A673 (cell line): ENCODE measurements around the gene CCDC78. TPM values are rescaled to one million over a fixed set of nuclear protein-coding genes. Genes with fewer than 3 reads are reported as not detected.

Experiments used
- BruUV-seq: library from RNA; stranded (reverse); fragments of 400-500 nt; replicated peaks from 2 replicates; lab custom pipeline; 2021; lab: Mats Ljungman, UMichigan
- CTCF ChIA-PET: fragments of 300-600 bp; sonication (Branson Sonifier 250); formaldehyde crosslinking; loops from one replicate; lab custom pipeline; 2022; ENCODE audit warnings: antibody characterized with exemption; lab: Charles Lee
- POLR2A ChIA-PET: fragments of 300-600 bp; sonication (Branson Sonifier 250); formaldehyde crosslinking; loops from one replicate; lab custom pipeline; 2022; ENCODE audit warnings: antibody characterized with exemption; ENCODE audit not compliant: low non-redundant PET; lab: Charles Lee
- DNase-seq: peaks from one replicate; pipeline ENCODE4 v3.0.0-alpha.2; 2015; ENCODE audit warnings: low spot score
- H3K27ac ChIP-seq: fragments of 200-600 bp; sonication (generic); 2 replicates; pipeline ENCODE4 v1.5.1; 2016; ENCODE audit warnings: mixed run types, low read depth, mild to moderate bottlenecking, mixed read lengths, antibody characterized with exemption, low read length; ENCODE audit not compliant: poor library complexity, severe bottlenecking
- H3K27me3 ChIP-seq: fragments of 200-600 bp; sonication (generic); replicated peaks from 2 replicates; pipeline ENCODE4 v1.6.1; 2017; ENCODE audit warnings: mixed run types, low read depth, mild to moderate bottlenecking, mixed read lengths, antibody characterized with exemption, low read length; ENCODE audit not compliant: insufficient read depth, poor library complexity
- H3K36me3 ChIP-seq: fragments of 200-600 bp; sonication (generic); 2 replicates; pipeline ENCODE4 v1.6.1; 2016; ENCODE audit warnings: mixed run types, mild to moderate bottlenecking, mixed read lengths, antibody characterized with exemption, low read length; ENCODE audit not compliant: insufficient read depth, poor library complexity, severe bottlenecking
- H3K4me1 ChIP-seq: fragments of 200-600 bp; sonication (generic); 2 replicates; pipeline ENCODE4 v1.6.1; 2017; ENCODE audit warnings: mixed run types, mild to moderate bottlenecking, mixed read lengths, antibody characterized with exemption, low read length; ENCODE audit not compliant: insufficient read depth, poor library complexity, severe bottlenecking
- H3K4me3 ChIP-seq: fragments of 200-600 bp; sonication (generic); 2 replicates; pipeline ENCODE4 v1.5.1; 2016; ENCODE audit warnings: low read depth, mixed run types, mild to moderate bottlenecking, mixed read lengths, low read length; ENCODE audit not compliant: poor library complexity, severe bottlenecking
- H3K9me3 ChIP-seq: fragments of 200-600 bp; sonication (generic); 2 replicates; pipeline ENCODE4 v1.6.1; 2016; ENCODE audit warnings: mixed run types, low read depth, mild to moderate bottlenecking, mixed read lengths, antibody characterized with exemption, low read length; ENCODE audit not compliant: poor library complexity, severe bottlenecking
- CTCF ChIP-seq: fragments of 300-800, 200-600 bp; sonication (generic); conservative IDR thresholded peaks from 2 replicates; pipeline ENCODE4 v1.5.1; 2017; ENCODE audit warnings: low read depth, mild to moderate bottlenecking, antibody characterized with exemption, low read length, moderate library complexity, mixed read lengths
- EZH2 ChIP-seq: fragments of 200-600 bp; sonication (generic); IDR thresholded peaks from 2 replicates; pipeline ENCODE4 v1.6.1; 2017; ENCODE audit warnings: borderline replicate concordance, low read depth, mild to moderate bottlenecking, mixed read lengths, antibody characterized with exemption, low read length; ENCODE audit not compliant: poor library complexity, severe bottlenecking
- intact Hi-C: fragments of 100-400 bp; cut with micrococcal nuclease; formaldehyde crosslinking; loops from one replicate; pipeline ENCODE4 v1.10.0; 2022; ENCODE audit not compliant: unreplicated experiment
- total RNA-seq: library from RNA; stranded (reverse); gene quantifications from 2 replicates; pipeline ENCODE4 v1.2.3, GENCODE V29; 2021

The CCDC78 gene
- total RNA-seq, 1 experiment from 2014 or later = 0.28 TPM

- ChIA-PET CTCF (no interaction called here), POLR2A (no interaction called here)
- no peak for TF ChIP-seq EZH2
- no peak for TF ChIP-seq CTCF
- no peak overlapping the region for H3K4me3 ChIP-seq
- H3K27me3 ChIP-seq = no peaks in the 10 kb centered on the region
- intact Hi-C loops = no loop called here
- H3K36me3 ChIP-seq = peaks cover 18% of the 10 kb centered on the region
- no peaks in the 10 kb centered on the region for H3K9me3 ChIP-seq
- H3K27ac ChIP-seq = no peak overlapping the region
- DNase-seq = no peak
- peaks cover 5% of the 10 kb centered on the region for H3K4me1 ChIP-seq
- no TSS peak for BruUV-seq
Measured at GRCh38 chr16:734981-735881, 9.0 kb upstream of the CCDC78 start.

- TF ChIP-seq CTCF (no peak), EZH2 (no peak)
- no peak for DNase-seq
- Histone ChIP-seq H3K27ac (no peak overlapping the region), H3K9me3 (no peaks in the 10 kb centered on the region), H3K36me3 (peaks cover 18% of the 10 kb centered on the region), H3K4me3 (no peak overlapping the region), H3K27me3 (no peaks in the 10 kb centered on the region), H3K4me1 (no peaks in the 10 kb centered on the region)
- BruUV-seq = no TSS peak
- POLR2A ChIA-PET = no interaction called here
- intact Hi-C loops = no loop called here
- CTCF ChIA-PET = no interaction called here
Measured at GRCh38 chr16:734208-734980, 8.2 kb upstream of the CCDC78 start.

DNA sequence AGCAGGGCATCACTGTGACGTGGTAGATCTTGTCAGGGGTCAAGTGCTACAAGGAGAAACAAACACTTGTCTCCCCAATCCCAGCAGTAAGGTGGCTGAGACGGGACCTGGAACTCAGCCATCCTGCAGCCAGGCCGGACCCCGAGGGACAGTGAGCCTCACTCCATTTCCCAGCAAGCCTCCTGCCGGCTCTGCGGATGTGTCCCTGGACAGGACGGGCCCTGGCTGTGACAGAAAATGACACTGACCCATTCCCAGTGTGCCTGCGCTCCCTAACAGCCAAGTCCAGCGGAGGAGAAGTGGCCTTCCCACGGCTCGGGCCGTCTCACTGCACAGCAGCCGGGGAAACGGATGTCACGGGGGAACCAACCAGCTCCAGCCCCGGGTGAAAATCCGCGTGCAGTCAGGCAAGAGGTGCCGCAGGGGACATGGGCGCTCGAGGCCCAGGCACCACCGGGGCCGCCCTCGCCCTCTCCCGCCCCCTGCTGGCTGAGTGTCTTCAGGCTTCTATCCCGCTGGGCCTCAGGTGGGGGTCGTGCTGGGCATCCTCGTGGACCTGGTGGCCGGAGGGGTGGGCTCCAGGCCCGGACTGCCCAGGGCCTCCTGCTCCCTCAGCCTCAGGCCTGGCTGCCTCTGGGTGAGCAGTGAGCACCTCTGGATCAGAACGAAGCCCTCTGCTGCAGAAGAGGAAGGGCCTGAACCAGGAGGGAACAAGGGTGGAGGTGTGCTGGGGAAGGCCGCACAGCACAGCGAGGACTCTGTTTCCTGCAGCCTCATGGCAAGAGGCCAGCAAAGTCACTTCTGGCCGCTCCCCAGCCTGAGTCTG is 7.4 kb upstream of the CCDC78 start:
- BruUV-seq = no TSS peak

More for the DNA sequence above, 7.4 kb upstream of the CCDC78 start:
- Histone ChIP-seq H3K27me3 (no peaks in the 10 kb centered on the region), H3K36me3 (peaks cover 18% of the 10 kb centered on the region), H3K27ac (no peak overlapping the region), H3K4me3 (no peak overlapping the region), H3K4me1 (peaks cover under 1% of the 10 kb centered on the region), H3K9me3 (no peaks in the 10 kb centered on the region)
- intact Hi-C loops = no loop called here
- DNase-seq = no peak
- POLR2A ChIA-PET = no interaction called here
- CTCF ChIA-PET = no interaction called here
- TF ChIP-seq EZH2 (no peak), CTCF (no peak)
